HL-60 (cell line): ENCODE measurements around the gene LAMA5.

Experiments
- GABPA ChIP-seq: IDR thresholded peaks from 2 replicates; pipeline ENCODE4 v1.6.1; 2012; ENCODE audit warnings: low read depth
- POLR2AphosphoS5 ChIP-seq: IDR thresholded peaks from 2 replicates; pipeline ENCODE4 v1.6.1; 2012; ENCODE audit warnings: low read depth
- REST ChIP-seq: IDR thresholded peaks from 2 replicates; pipeline ENCODE4 v1.6.1; 2012; ENCODE audit warnings: low read depth; ENCODE audit not compliant: insufficient replicate concordance
- SPI1 ChIP-seq: IDR thresholded peaks from 2 replicates; pipeline ENCODE4 v1.6.1; 2012; ENCODE audit warnings: low read depth, mild to moderate bottlenecking, borderline replicate concordance
- TF ChIP-seq, protein P1 (sequence below): IDR thresholded peaks from one replicate; pipeline ENCODE4 v1.5.1; 2011; ENCODE audit warnings: low read length, control low read depth, inconsistent platforms; ENCODE audit not compliant: insufficient read depth

- TF ChIP-seq, protein P1, sequence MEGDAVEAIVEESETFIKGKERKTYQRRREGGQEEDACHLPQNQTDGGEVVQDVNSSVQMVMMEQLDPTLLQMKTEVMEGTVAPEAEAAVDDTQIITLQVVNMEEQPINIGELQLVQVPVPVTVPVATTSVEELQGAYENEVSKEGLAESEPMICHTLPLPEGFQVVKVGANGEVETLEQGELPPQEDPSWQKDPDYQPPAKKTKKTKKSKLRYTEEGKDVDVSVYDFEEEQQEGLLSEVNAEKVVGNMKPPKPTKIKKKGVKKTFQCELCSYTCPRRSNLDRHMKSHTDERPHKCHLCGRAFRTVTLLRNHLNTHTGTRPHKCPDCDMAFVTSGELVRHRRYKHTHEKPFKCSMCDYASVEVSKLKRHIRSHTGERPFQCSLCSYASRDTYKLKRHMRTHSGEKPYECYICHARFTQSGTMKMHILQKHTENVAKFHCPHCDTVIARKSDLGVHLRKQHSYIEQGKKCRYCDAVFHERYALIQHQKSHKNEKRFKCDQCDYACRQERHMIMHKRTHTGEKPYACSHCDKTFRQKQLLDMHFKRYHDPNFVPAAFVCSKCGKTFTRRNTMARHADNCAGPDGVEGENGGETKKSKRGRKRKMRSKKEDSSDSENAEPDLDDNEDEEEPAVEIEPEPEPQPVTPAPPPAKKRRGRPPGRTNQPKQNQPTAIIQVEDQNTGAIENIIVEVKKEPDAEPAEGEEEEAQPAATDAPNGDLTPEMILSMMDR: no peak
- TF ChIP-seq POLR2AphosphoS5 (no peak), REST (no peak), GABPA (no peak), SPI1 (no peak)
Observed at GRCh38 chr20:62281161-62281933, 85.8 kb downstream of the LAMA5 start.
